ENCODE results near the gene SFXN5. TPM values are rescaled to one million over a fixed set of nuclear protein-coding genes. Genes with fewer than 3 reads are reported as not detected.

Gene SFXN5
- total RNA-seq, 1 donor from 2014 or later: 7.6 TPM

- Histone ChIP-seq H3K4me3 (ENCODE audit: low read depth, low read length) (no peak overlapping the region), H3K27me3 (ENCODE audit: control insufficient read depth, insufficient read depth, low read length) (no peaks in the 10 kb centered on the region), H3K36me3 (ENCODE audit: control insufficient read depth, insufficient read depth, low read length) (peaks cover 1% of the 10 kb centered on the region)
- TF ChIP-seq CTCF (IDR thresholded peaks at IDR 0.05; ENCODE audit: insufficient read depth, low read length, poor library complexity, severe bottlenecking): no peak
- DNase-seq (ENCODE audit: low read depth): no peak
Measured at GRCh38 chr2:73077424-73077795, 5.9 kb upstream of the SFXN5 start.

- H3K4me3 ChIP-seq (ENCODE audit: low read depth, low read length): no peak overlapping the region
- no peak for DNase-seq (ENCODE audit: low read depth)
- TF ChIP-seq CTCF (IDR thresholded peaks at IDR 0.05; ENCODE audit: insufficient read depth, low read length, poor library complexity, severe bottlenecking): no peak
- peaks cover 1% of the 10 kb centered on the region for H3K36me3 ChIP-seq (ENCODE audit: control insufficient read depth, insufficient read depth, low read length)
- no peaks in the 10 kb centered on the region for H3K27me3 ChIP-seq (ENCODE audit: control insufficient read depth, insufficient read depth, low read length)
Measured at GRCh38 chr2:73076701-73077423, 5.3 kb upstream of the SFXN5 start.

GRCh38 chr2:73075477-73076373, 4.2 kb upstream of the SFXN5 start:
- no peak for TF ChIP-seq CTCF (IDR thresholded peaks at IDR 0.05; ENCODE audit: insufficient read depth, low read length, poor library complexity, severe bottlenecking)
- no peak for DNase-seq (ENCODE audit: low read depth)
- H3K36me3 ChIP-seq (ENCODE audit: control insufficient read depth, insufficient read depth, low read length): peaks cover 1% of the 10 kb centered on the region

GRCh38 chr2:73074110-73075069, 2.9 kb upstream of the SFXN5 start:
- no peaks in the 10 kb centered on the region for H3K27me3 ChIP-seq (ENCODE audit: control insufficient read depth, insufficient read depth, low read length)
- H3K36me3 ChIP-seq (ENCODE audit: control insufficient read depth, insufficient read depth, low read length): peaks cover 1% of the 10 kb centered on the region
- no peak for DNase-seq (ENCODE audit: low read depth)
- no peak overlapping the region for H3K4me3 ChIP-seq (ENCODE audit: low read depth, low read length)
- TF ChIP-seq CTCF (IDR thresholded peaks at IDR 0.05; ENCODE audit: insufficient read depth, low read length, poor library complexity, severe bottlenecking): no peak

More at GRCh38 chr2:73075477-73076373, 4.2 kb upstream of the SFXN5 start:
- Histone ChIP-seq H3K27me3 (ENCODE audit: control insufficient read depth, insufficient read depth, low read length) (no peaks in the 10 kb centered on the region), H3K4me3 (ENCODE audit: low read depth, low read length) (no peak overlapping the region)

- no peak for TF ChIP-seq CTCF (IDR thresholded peaks at IDR 0.05; ENCODE audit: insufficient read depth, low read length, poor library complexity, severe bottlenecking)
- H3K4me3 ChIP-seq (ENCODE audit: low read depth, low read length): no peak overlapping the region
- DNase-seq (ENCODE audit: low read depth): no peak
- peaks cover 1% of the 10 kb centered on the region for H3K36me3 ChIP-seq (ENCODE audit: control insufficient read depth, insufficient read depth, low read length)
- no peaks in the 10 kb centered on the region for H3K27me3 ChIP-seq (ENCODE audit: control insufficient read depth, insufficient read depth, low read length)
Measured at GRCh38 chr2:73072416-73072815, 904 bp upstream of the SFXN5 start.
